ENCODE results near the gene RNASET2. TPM values are rescaled to one million over a fixed set of nuclear protein-coding genes. Genes with fewer than 3 reads are reported as not detected.

RNASET2 gene, protein sequence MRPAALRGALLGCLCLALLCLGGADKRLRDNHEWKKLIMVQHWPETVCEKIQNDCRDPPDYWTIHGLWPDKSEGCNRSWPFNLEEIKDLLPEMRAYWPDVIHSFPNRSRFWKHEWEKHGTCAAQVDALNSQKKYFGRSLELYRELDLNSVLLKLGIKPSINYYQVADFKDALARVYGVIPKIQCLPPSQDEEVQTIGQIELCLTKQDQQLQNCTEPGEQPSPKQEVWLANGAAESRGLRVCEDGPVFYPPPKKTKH
- total RNA-seq: 10 to 100 TPM; 24.2 to 33.1 TPM

DNA sequence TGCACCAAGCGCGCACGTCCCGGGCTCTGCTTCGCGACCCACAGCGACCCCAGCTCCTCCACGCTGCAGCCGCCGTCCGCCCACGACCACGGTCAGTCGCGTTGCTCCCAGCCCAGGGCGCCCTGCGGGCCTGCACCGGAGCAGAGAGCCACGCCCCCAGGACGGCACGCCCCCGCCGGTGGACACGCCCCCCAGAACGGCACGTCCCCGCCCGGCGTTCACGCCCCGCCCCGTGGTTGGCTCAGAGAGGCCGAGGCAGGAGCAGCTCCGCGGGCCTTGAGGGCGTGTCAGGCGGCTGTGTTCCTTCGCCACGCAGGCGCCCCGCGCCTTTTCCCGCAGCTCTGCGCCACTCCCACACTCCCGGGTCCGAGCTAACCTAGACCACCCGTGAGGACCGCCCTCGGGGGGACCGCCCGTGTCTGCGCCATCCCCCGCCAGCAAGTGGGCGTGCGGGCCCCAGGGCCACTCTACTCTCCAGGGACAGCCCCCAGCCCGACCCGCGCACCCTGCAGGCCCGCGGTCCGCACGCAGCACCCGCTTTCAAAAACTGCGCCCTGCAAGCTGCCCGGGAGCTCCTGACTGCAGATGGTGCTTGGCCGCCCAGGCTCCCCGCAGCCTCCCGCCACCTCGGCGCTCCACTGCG is at the start of gene RNASET2:
Gene RNASET2, minus strand, starts transcription at position 107 of the 643 bp plus-strand sequence. CDS start 368 bp downstream, outside the sequence.
- TF ChIP-seq, protein P1, sequence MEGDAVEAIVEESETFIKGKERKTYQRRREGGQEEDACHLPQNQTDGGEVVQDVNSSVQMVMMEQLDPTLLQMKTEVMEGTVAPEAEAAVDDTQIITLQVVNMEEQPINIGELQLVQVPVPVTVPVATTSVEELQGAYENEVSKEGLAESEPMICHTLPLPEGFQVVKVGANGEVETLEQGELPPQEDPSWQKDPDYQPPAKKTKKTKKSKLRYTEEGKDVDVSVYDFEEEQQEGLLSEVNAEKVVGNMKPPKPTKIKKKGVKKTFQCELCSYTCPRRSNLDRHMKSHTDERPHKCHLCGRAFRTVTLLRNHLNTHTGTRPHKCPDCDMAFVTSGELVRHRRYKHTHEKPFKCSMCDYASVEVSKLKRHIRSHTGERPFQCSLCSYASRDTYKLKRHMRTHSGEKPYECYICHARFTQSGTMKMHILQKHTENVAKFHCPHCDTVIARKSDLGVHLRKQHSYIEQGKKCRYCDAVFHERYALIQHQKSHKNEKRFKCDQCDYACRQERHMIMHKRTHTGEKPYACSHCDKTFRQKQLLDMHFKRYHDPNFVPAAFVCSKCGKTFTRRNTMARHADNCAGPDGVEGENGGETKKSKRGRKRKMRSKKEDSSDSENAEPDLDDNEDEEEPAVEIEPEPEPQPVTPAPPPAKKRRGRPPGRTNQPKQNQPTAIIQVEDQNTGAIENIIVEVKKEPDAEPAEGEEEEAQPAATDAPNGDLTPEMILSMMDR (IDR thresholded peaks at IDR 0.05): no peak
- H3K4me1 ChIP-seq: peaks cover 0 to 9% of the 10 kb centered on the region in 2 donors

DNA sequence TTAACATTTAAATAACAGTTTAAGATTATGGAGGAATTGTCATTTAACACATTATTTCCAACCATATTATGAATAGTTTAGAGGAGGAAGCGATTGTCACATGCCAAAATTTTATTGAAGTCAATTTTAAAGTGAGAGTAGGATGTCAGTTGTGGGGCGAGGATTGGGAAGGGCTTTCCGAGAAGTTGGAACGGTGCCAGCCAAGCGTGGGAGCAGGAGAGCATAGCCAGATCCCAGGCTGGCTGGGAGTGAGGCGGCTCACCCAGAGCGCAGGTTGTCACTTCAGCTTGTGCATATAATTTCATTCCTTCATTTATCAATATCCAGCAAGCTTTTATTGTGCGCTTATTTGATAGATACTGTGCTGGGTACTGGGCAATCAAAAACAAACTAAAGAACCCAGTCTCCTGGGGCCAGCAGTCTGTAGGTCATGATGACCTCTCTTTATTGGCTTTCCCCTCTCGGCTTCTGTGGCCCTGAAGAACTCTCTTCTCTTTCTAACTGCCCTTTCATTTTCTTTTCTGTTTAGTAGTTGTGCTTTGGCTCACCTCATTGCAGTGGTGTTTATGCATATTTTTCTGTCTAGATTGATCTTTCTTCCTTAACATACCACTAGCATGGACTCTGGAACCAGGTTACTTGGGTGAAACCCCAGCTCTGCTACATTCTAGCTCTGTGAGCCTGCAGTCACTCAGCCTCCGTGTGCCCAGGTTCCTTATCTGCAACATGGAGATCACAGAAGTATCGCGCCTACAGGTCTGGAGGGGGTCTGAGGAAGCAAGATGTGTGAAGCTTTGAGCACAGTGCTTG is 49.2 kb upstream of the RNASET2 start:
- Histone ChIP-seq H3K4me1 (peaks cover 0 to 13% of the 10 kb centered on the region in 2 donors), H3K27me3 (no peaks in the 10 kb centered on the region), H3K4me3 (no peak overlapping the region), H3K9me3 (no peaks in the 10 kb centered on the region), H3K27ac (no peak overlapping the region), H3K36me3 (peaks cover 8% of the 10 kb centered on the region)
- DNase-seq (ENCODE audit: low spot score): no peak
- TF ChIP-seq, protein P1 (IDR thresholded peaks at IDR 0.05): no peak

More for the DNA sequence above, at the start of gene RNASET2:
- peak; percentile 95 for DNase-seq (ENCODE audit: low spot score)
- H3K27ac ChIP-seq: peak within 1 kb of the TSS; percentile 73 to 84
- no peaks in the 10 kb centered on the region for H3K27me3 ChIP-seq
- H3K36me3 ChIP-seq: no peaks in the 10 kb centered on the region
- peak within 1 kb of the TSS; percentile 77 to 92 for H3K4me3 ChIP-seq
- no peaks in the 10 kb centered on the region for H3K9me3 ChIP-seq

DNA sequence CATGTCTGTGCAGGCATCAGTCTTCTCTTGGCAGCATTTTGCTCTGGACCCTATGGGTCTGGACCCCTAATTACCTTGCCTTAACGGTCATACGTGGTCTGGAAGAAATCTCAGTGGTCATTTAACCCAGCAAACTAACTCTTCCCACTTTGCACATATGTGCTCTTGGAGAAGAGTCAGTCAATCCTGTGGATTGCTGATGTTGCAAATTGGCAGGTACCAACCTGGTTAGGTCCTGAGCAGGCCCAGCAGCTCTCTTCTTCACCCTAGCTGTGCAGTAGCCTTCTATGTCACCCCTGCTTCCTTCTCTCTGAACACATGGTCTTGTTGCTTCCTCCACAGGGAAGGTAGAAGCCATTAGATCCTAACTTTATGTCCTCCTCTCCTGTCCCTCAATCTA is 44.4 kb upstream of the RNASET2 start:
- DNase-seq (ENCODE audit: low spot score): no peak
- H3K4me3 ChIP-seq: no peak overlapping the region
- no peak overlapping the region for H3K27ac ChIP-seq

GRCh38 chr6:166999884-167000253 is 43.5 kb upstream of the RNASET2 start:
- no peak for DNase-seq (ENCODE audit: low spot score)

More for the DNA sequence above, 44.4 kb upstream of the RNASET2 start:
- Histone ChIP-seq H3K9me3 (no peaks in the 10 kb centered on the region), H3K27me3 (no peaks in the 10 kb centered on the region), H3K36me3 (peaks cover 2% of the 10 kb centered on the region), H3K4me1 (peaks cover 0 to 29% of the 10 kb centered on the region in 2 donors)
- TF ChIP-seq, protein P1 (IDR thresholded peaks at IDR 0.05): no peak

DNA sequence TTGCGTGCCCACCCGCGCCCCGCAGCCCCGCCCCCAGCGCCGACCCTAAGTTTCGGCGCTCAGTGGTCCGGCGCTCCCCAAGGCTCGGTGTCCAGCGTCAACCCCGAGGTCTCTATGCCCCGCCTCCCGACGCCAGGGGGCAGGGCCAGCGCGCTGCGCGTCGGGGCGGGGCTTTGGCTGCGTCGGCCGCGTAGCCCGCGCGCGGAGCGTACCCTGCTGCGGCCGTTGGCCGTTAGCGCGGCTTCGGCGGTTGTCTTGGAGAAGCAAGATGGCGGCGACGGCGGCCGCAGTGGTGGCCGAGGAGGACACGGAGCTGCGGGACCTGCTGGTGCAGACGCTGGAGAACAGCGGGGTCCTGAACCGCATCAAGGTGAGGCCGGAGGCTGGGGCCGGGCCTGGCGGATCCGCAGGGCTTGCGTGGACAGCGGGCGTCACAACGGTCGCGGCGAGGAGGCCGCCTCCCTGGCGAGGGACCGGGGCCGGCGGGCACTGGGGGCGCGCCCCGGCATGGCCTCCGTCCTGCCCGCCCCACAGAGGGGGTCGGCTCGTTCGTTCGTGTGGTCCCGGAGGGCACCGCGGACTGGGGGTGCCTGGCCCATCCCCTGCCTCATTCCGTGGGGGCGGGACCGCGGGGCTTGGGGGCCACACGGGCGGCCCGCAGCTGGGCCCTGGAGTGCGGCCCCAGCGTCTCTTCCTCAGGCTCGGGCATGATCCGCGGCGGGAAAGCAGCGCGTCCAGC is 43.0 kb upstream of the RNASET2 start, which contains the start of gene CEP43:
Gene CEP43, plus strand, starts transcription at position 253 of the 739 bp plus-strand sequence. Its CDS starts 16 bp downstream, at position 269.
- H3K36me3 ChIP-seq: no peaks in the 10 kb centered on the region
- no peaks in the 10 kb centered on the region for H3K9me3 ChIP-seq
- H3K27me3 ChIP-seq: no peaks in the 10 kb centered on the region
- peaks cover 0 to 25% of the 10 kb centered on the region in 2 donors for H3K4me1 ChIP-seq
- peak within 1 kb of the TSS; percentile 42 to 77 for H3K27ac ChIP-seq
- H3K4me3 ChIP-seq: peak within 1 kb of the TSS; percentile 78 to 93
- DNase-seq (ENCODE audit: low spot score): peak; percentile 91
- TF ChIP-seq, protein P1 (IDR thresholded peaks at IDR 0.05): no peak

More at GRCh38 chr6:166999884-167000253, 43.5 kb upstream of the RNASET2 start:
- H3K36me3 ChIP-seq: no peaks in the 10 kb centered on the region
- peak overlapping the region; percentile 42 to 77 for H3K27ac ChIP-seq
- peak overlapping the region; percentile 78 to 93 for H3K4me3 ChIP-seq
- peaks cover 0 to 25% of the 10 kb centered on the region in 2 donors for H3K4me1 ChIP-seq
- H3K9me3 ChIP-seq: no peaks in the 10 kb centered on the region
- no peaks in the 10 kb centered on the region for H3K27me3 ChIP-seq
- TF ChIP-seq, protein P1 (IDR thresholded peaks at IDR 0.05): no peak

Data from right atrium auricular region (tissue), 2 donors.